ENCODE measurements around the gene MACROD2. TPM values are rescaled to one million over a fixed set of nuclear protein-coding genes. Genes with fewer than 3 reads are reported as not detected.

MACROD2 gene
- polyA plus RNA-seq, 4 donors, result 1.00 to 4.8 (median 1.4) TPM

- no peaks in the 10 kb centered on the region for H3K27me3 ChIP-seq (ENCODE audit: control insufficient read depth in 3 of 3, insufficient read depth in 3 of 3, low read length in 3 of 3)
- no peaks in the 10 kb centered on the region for H3K4me1 ChIP-seq (ENCODE audit: control insufficient read depth in 3 of 3, insufficient read depth in 2 of 3, low read depth in 1 of 3, low read length in 2 of 3)
- no peak overlapping the region for H3K27ac ChIP-seq (ENCODE audit: low read depth in 1 of 3, low read length in 2 of 3)
- no peaks in the 10 kb centered on the region for H3K9me3 ChIP-seq (ENCODE audit: control insufficient read depth in 2 of 2, insufficient read depth in 1 of 2, low read depth in 1 of 2, low read length in 1 of 2)
- FAIRE-seq (no peak), DNase-seq (peak in 1 of 2 donors; percentile 14)
- no peaks in the 10 kb centered on the region for H3K36me3 ChIP-seq (ENCODE audit: control insufficient read depth in 3 of 3, insufficient read depth in 2 of 3, low read depth in 1 of 3, low read length in 3 of 3)
- H3K4me3 ChIP-seq (ENCODE audit: low read depth in 1 of 3, low read length in 3 of 3), result no peak overlapping the region
Measured at GRCh38 chr20:14406495-14406894, 411.2 kb downstream of the MACROD2 start.

- H3K4me1 ChIP-seq (ENCODE audit: control insufficient read depth in 3 of 3, insufficient read depth in 2 of 3, low read depth in 1 of 3, low read length in 2 of 3), result no peaks in the 10 kb centered on the region
- H3K4me3 ChIP-seq (ENCODE audit: low read depth in 1 of 3, low read length in 3 of 3), result no peak overlapping the region
- H3K9me3 ChIP-seq (ENCODE audit: control insufficient read depth in 2 of 2, insufficient read depth in 1 of 2, low read depth in 1 of 2, low read length in 1 of 2), result no peaks in the 10 kb centered on the region
- no peaks in the 10 kb centered on the region for H3K36me3 ChIP-seq (ENCODE audit: control insufficient read depth in 3 of 3, insufficient read depth in 2 of 3, low read depth in 1 of 3, low read length in 3 of 3)
- FAIRE-seq (no peak), DNase-seq (no peak)
- H3K27me3 ChIP-seq (ENCODE audit: control insufficient read depth in 3 of 3, insufficient read depth in 3 of 3, low read length in 3 of 3), result no peaks in the 10 kb centered on the region
- WGBS, 3 donors, result 85 to 91% (median 88%) methylated on average over 3 of the region's 3 CpGs
- H3K27ac ChIP-seq (ENCODE audit: low read depth in 1 of 3, low read length in 2 of 3), result no peak overlapping the region
Measured at GRCh38 chr20:14407336-14407735, 412.0 kb downstream of the MACROD2 start.

- Histone ChIP-seq H3K27me3 (ENCODE audit: control insufficient read depth in 3 of 3, insufficient read depth in 3 of 3, low read length in 3 of 3) (no peaks in the 10 kb centered on the region), H3K36me3 (ENCODE audit: control insufficient read depth in 3 of 3, insufficient read depth in 2 of 3, low read depth in 1 of 3, low read length in 3 of 3) (no peaks in the 10 kb centered on the region), H3K9me3 (ENCODE audit: control insufficient read depth in 2 of 2, insufficient read depth in 1 of 2, low read depth in 1 of 2, low read length in 1 of 2) (no peaks in the 10 kb centered on the region), H3K4me1 (ENCODE audit: control insufficient read depth in 3 of 3, insufficient read depth in 2 of 3, low read depth in 1 of 3, low read length in 2 of 3) (peaks cover 0 to 14% (median 0%) of the 10 kb centered on the region in 3 donors), H3K27ac (ENCODE audit: low read depth in 1 of 3, low read length in 2 of 3) (no peak overlapping the region), H3K4me3 (ENCODE audit: low read depth in 1 of 3, low read length in 3 of 3) (no peak overlapping the region)
- DNase-seq (no peak), FAIRE-seq (no peak)
- WGBS, 3 donors, result 82 to 87% (median 83%) methylated on average over 3 of the region's 3 CpGs
Measured at GRCh38 chr20:14410869-14411555, 415.7 kb downstream of the MACROD2 start.

- 88 to 92% (median 88%) methylated on average over 5 of the region's 5 CpGs for WGBS, 3 donors
- no peak overlapping the region for H3K4me3 ChIP-seq (ENCODE audit: low read depth in 1 of 3, low read length in 3 of 3)
- no peak for DNase-seq
- no peaks in the 10 kb centered on the region for H3K9me3 ChIP-seq (ENCODE audit: control insufficient read depth in 2 of 2, insufficient read depth in 1 of 2, low read depth in 1 of 2, low read length in 1 of 2)
- no peaks in the 10 kb centered on the region for H3K27me3 ChIP-seq (ENCODE audit: control insufficient read depth in 3 of 3, insufficient read depth in 3 of 3, low read length in 3 of 3)
- H3K36me3 ChIP-seq (ENCODE audit: control insufficient read depth in 3 of 3, insufficient read depth in 2 of 3, low read depth in 1 of 3, low read length in 3 of 3), result no peaks in the 10 kb centered on the region
- H3K27ac ChIP-seq (ENCODE audit: low read depth in 1 of 3, low read length in 2 of 3), result no peak overlapping the region
- peaks cover 0 to 14% (median 0%) of the 10 kb centered on the region in 3 donors for H3K4me1 ChIP-seq (ENCODE audit: control insufficient read depth in 3 of 3, insufficient read depth in 2 of 3, low read depth in 1 of 3, low read length in 2 of 3)
- no peak for FAIRE-seq
Measured at GRCh38 chr20:14412065-14412681, 416.9 kb downstream of the MACROD2 start.

GRCh38 chr20:14413835-14414234 is 418.5 kb downstream of the MACROD2 start:
- FAIRE-seq, result no peak

GRCh38 chr20:14414560-14414959 is 419.2 kb downstream of the MACROD2 start:
- DNase-seq, result peak in 1 of 2 donors; percentile 31
- Histone ChIP-seq H3K36me3 (ENCODE audit: control insufficient read depth in 3 of 3, insufficient read depth in 2 of 3, low read depth in 1 of 3, low read length in 3 of 3) (no peaks in the 10 kb centered on the region), H3K4me3 (ENCODE audit: low read depth in 1 of 3, low read length in 3 of 3) (no peak overlapping the region), H3K4me1 (ENCODE audit: control insufficient read depth in 3 of 3, insufficient read depth in 2 of 3, low read depth in 1 of 3, low read length in 2 of 3) (peaks cover 0 to 18% (median 0%) of the 10 kb centered on the region in 3 donors), H3K27ac (ENCODE audit: low read depth in 1 of 3, low read length in 2 of 3) (peak overlapping the region in 1 of 3 donors; percentile 65), H3K9me3 (ENCODE audit: control insufficient read depth in 2 of 2, insufficient read depth in 1 of 2, low read depth in 1 of 2, low read length in 1 of 2) (no peaks in the 10 kb centered on the region), H3K27me3 (ENCODE audit: control insufficient read depth in 3 of 3, insufficient read depth in 3 of 3, low read length in 3 of 3) (no peaks in the 10 kb centered on the region)
- FAIRE-seq, result no peak
- WGBS, 3 donors, result 66 to 80% (median 80%) methylated on average over 2 of the region's 2 CpGs

More at GRCh38 chr20:14413835-14414234, 418.5 kb downstream of the MACROD2 start:
- Histone ChIP-seq H3K9me3 (ENCODE audit: control insufficient read depth in 2 of 2, insufficient read depth in 1 of 2, low read depth in 1 of 2, low read length in 1 of 2) (no peaks in the 10 kb centered on the region), H3K4me3 (ENCODE audit: low read depth in 1 of 3, low read length in 3 of 3) (no peak overlapping the region), H3K36me3 (ENCODE audit: control insufficient read depth in 3 of 3, insufficient read depth in 2 of 3, low read depth in 1 of 3, low read length in 3 of 3) (no peaks in the 10 kb centered on the region), H3K27ac (ENCODE audit: low read depth in 1 of 3, low read length in 2 of 3) (peak overlapping the region in 1 of 3 donors; percentile 65), H3K27me3 (ENCODE audit: control insufficient read depth in 3 of 3, insufficient read depth in 3 of 3, low read length in 3 of 3) (no peaks in the 10 kb centered on the region), H3K4me1 (ENCODE audit: control insufficient read depth in 3 of 3, insufficient read depth in 2 of 3, low read depth in 1 of 3, low read length in 2 of 3) (peaks cover 0 to 18% (median 0%) of the 10 kb centered on the region in 3 donors)
- WGBS, 3 donors, result 90% methylated on average over 3 of the region's 3 CpGs
- no peak for DNase-seq

GRCh38 chr20:14415467-14415866 is 420.2 kb downstream of the MACROD2 start:
- Histone ChIP-seq H3K27ac (ENCODE audit: low read depth in 1 of 3, low read length in 2 of 3) (peak overlapping the region; percentile 11 to 65 (median 48)), H3K4me3 (ENCODE audit: low read depth in 1 of 3, low read length in 3 of 3) (no peak overlapping the region), H3K27me3 (ENCODE audit: control insufficient read depth in 3 of 3, insufficient read depth in 3 of 3, low read length in 3 of 3) (no peaks in the 10 kb centered on the region), H3K4me1 (ENCODE audit: control insufficient read depth in 3 of 3, insufficient read depth in 2 of 3, low read depth in 1 of 3, low read length in 2 of 3) (peaks cover 0 to 18% (median 0%) of the 10 kb centered on the region in 3 donors), H3K9me3 (ENCODE audit: control insufficient read depth in 2 of 2, insufficient read depth in 1 of 2, low read depth in 1 of 2, low read length in 1 of 2) (no peaks in the 10 kb centered on the region), H3K36me3 (ENCODE audit: control insufficient read depth in 3 of 3, insufficient read depth in 2 of 3, low read depth in 1 of 3, low read length in 3 of 3) (no peaks in the 10 kb centered on the region)
- FAIRE-seq (no peak), DNase-seq (peak; percentile 90 to 94)
- WGBS, 3 donors, result 7 to 36% (median 13%) methylated on average over 3 of the region's 3 CpGs

GRCh38 chr20:14418376-14418775 is 423.1 kb downstream of the MACROD2 start:
- H3K9me3 ChIP-seq (ENCODE audit: control insufficient read depth in 2 of 2, insufficient read depth in 1 of 2, low read depth in 1 of 2, low read length in 1 of 2), result no peaks in the 10 kb centered on the region
- peaks cover 0 to 18% (median 3%) of the 10 kb centered on the region in 3 donors for H3K4me1 ChIP-seq (ENCODE audit: control insufficient read depth in 3 of 3, insufficient read depth in 2 of 3, low read depth in 1 of 3, low read length in 2 of 3)
- H3K4me3 ChIP-seq (ENCODE audit: low read depth in 1 of 3, low read length in 3 of 3), result no peak overlapping the region
- no peak overlapping the region for H3K27ac ChIP-seq (ENCODE audit: low read depth in 1 of 3, low read length in 2 of 3)
- DNase-seq, result no peak
- no peaks in the 10 kb centered on the region for H3K36me3 ChIP-seq (ENCODE audit: control insufficient read depth in 3 of 3, insufficient read depth in 2 of 3, low read depth in 1 of 3, low read length in 3 of 3)
- H3K27me3 ChIP-seq (ENCODE audit: control insufficient read depth in 3 of 3, insufficient read depth in 3 of 3, low read length in 3 of 3), result no peaks in the 10 kb centered on the region
- FAIRE-seq, result no peak
- WGBS, 3 donors, result 59 to 94% (median 84%) methylated on average over 2 of the region's 2 CpGs
